Testis (tissue), 3 donors: ENCODE results near the gene AAR2. TPM values are rescaled to one million over a fixed set of nuclear protein-coding genes. Genes with fewer than 3 reads are reported as not detected.

Source experiments
- DNase-seq: peaks from one replicate; pipeline ENCODE4 v3.0.0-alpha.2; 2019
- H3K27ac ChIP-seq, 2 donors: fragments of 200-600 bp; sonication (generic); one replicate each; pipeline ENCODE4 v1.5.1; 2019
- H3K27me3 ChIP-seq: fragments of 200-600 bp; sonication (generic); one replicate; pipeline ENCODE4 v1.5.1; 2019
- H3K36me3 ChIP-seq: fragments of 200-600 bp; sonication (generic); one replicate; pipeline ENCODE4 v1.5.1; 2017; ENCODE audit warnings: low read depth; ENCODE audit errors: missing control alignments
- H3K4me1 ChIP-seq: fragments of 200-600 bp; sonication (generic); one replicate; pipeline ENCODE4 v1.5.1; 2019
- H3K4me3 ChIP-seq, 2 donors: fragments of 200-600 bp; sonication (generic); one replicate each; pipeline ENCODE4 v1.5.1; 2017 to 2019
- H3K9me3 ChIP-seq: fragments of 200-600 bp; sonication (generic); one replicate; pipeline ENCODE4 v1.5.1; 2017
- POLR2A ChIP-seq: fragments of 450-650 bp; IDR thresholded peaks from one replicate; pipeline ENCODE4 v1.6.1; 2017; ENCODE audit warnings: antibody characterized with exemption, mild to moderate bottlenecking, moderate library complexity
- WGBS, 2 donors: methylation state at CpG; one replicate each; pipeline ENCODE4 v1.1.5; 2018; 5-methylcytosine and 5-hydroxymethylcytosine counted together
- intact Hi-C: fragments of 100-400 bp; cut with DNase I; formaldehyde crosslinking; loops from one replicate; pipeline ENCODE4 v1.15.1; 2023; ENCODE audit warnings: low total_unique reads
- polyA plus RNA-seq: library from polyadenylated mRNA; stranded (reverse); fragments of 350-450 nt; fragmentation: Illumina TruSeq; extraction: RNeasy Lipid Tissue Mini Kit (QIAGEN cat#74804); gene quantifications from one replicate; pipeline ENCODE4 v1.2.3, GENCODE V29; 2014; ENCODE audit warnings: low read depth, low replicate concordance; ENCODE audit not compliant: insufficient read depth
- total RNA-seq, 2 donors: library from RNA; depleted of rRNA; stranded (reverse); fragments of >200 nt; gene quantifications; one replicate each; pipeline ENCODE4 v1.2.3, GENCODE V29; 2016
- TF ChIP-seq, protein P1 (sequence below), 3 experiments: fragments of 450-650 bp in 2 of 3; fragments of 200-600 bp in 1 of 3; sonication (generic) in 1 of 3; IDR thresholded peaks; one replicate each; pipeline ENCODE4 v1.5.1; 2016 to 2019; ENCODE audit warnings: antibody characterized with exemption in 3 of 3, mild to moderate bottlenecking in 2 of 3, moderate library complexity in 1 of 3

The AAR2 gene
- total and polyA plus RNA-seq, 3 donors from 2014 or later = 38.7 to 47.0 (median 38.7) TPM

DNA sequence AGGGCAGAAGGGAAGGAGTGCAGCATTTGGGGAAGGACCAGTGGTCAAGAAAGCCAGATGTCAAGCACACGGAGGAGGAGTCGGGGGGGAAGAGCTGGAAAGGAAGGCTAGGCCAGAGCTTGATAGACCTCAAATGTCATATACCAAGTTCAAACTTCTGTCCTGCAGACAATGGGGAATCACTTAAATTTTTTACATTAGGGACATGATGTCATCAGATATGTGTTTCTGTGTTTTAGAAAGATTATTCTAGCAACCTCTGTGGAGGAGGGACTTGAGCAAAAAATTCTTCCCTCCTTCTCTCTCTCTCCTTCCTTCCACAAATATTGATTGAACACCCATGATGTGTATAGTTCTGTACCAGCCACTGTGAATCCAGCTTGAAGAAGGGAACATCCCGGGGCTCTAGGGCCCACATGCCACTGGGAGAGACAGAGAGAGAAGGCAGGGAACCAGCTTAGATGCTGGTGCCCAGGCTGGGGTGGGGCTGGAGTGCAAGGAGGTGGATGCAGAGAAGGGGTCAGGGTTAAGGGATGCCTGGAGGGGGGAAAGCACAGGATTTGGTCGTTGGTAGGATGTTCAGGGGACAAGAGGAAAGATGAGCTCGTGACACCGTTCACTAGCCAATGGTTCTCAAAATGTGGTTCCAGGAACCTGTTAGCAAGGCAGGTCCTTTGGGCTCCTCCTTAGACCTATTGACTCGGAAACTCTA is 19.8 kb upstream of the AAR2 start:
- no peaks in the 10 kb centered on the region for H3K4me1 ChIP-seq
- no peak overlapping the region for H3K27ac ChIP-seq
- H3K9me3 ChIP-seq = no peaks in the 10 kb centered on the region
- no peaks in the 10 kb centered on the region for H3K36me3 ChIP-seq
- no peak for DNase-seq
- H3K4me3 ChIP-seq = no peak overlapping the region
- intact Hi-C loops = no loop called here
- 76 to 86% methylated on average over 7 of the region's 7 CpGs for WGBS, 2 donors
- no peaks in the 10 kb centered on the region for H3K27me3 ChIP-seq
- TF ChIP-seq, protein P1, sequence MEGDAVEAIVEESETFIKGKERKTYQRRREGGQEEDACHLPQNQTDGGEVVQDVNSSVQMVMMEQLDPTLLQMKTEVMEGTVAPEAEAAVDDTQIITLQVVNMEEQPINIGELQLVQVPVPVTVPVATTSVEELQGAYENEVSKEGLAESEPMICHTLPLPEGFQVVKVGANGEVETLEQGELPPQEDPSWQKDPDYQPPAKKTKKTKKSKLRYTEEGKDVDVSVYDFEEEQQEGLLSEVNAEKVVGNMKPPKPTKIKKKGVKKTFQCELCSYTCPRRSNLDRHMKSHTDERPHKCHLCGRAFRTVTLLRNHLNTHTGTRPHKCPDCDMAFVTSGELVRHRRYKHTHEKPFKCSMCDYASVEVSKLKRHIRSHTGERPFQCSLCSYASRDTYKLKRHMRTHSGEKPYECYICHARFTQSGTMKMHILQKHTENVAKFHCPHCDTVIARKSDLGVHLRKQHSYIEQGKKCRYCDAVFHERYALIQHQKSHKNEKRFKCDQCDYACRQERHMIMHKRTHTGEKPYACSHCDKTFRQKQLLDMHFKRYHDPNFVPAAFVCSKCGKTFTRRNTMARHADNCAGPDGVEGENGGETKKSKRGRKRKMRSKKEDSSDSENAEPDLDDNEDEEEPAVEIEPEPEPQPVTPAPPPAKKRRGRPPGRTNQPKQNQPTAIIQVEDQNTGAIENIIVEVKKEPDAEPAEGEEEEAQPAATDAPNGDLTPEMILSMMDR (IDR thresholded peaks at IDR 0.05) = no peak
- no peak for TF ChIP-seq POLR2A

DNA sequence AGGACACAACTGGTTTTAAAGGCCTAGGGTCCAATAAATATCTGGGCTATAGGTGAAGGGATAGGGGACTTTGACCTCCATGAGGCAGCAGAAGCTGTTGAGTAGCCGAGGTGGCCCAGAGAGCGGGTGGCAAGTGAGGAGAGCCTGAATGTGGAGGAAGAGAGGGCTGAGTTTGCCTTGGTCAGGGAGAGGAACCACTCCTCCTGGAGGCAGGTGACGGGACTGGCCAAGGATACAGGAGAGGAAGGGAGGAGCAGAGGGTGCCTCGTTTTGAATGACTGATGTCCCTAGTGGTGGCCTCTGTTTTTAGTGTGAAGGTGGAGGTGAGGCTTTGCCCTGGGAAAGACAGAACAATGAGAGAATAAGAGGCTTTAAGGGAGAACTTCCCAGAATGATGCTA is 19.1 kb upstream of the AAR2 start:
- Histone ChIP-seq H3K4me1 (no peaks in the 10 kb centered on the region), H3K27me3 (no peaks in the 10 kb centered on the region), H3K27ac (no peak overlapping the region), H3K9me3 (no peaks in the 10 kb centered on the region), H3K4me3 (no peak overlapping the region), H3K36me3 (no peaks in the 10 kb centered on the region)
- no peak for TF ChIP-seq POLR2A
- TF ChIP-seq, protein P1 (IDR thresholded peaks at IDR 0.05) = no peak
- 77 to 79% methylated on average over 4 of the region's 4 CpGs for WGBS, 2 donors
- intact Hi-C loops = no loop called here
- DNase-seq = no peak

DNA sequence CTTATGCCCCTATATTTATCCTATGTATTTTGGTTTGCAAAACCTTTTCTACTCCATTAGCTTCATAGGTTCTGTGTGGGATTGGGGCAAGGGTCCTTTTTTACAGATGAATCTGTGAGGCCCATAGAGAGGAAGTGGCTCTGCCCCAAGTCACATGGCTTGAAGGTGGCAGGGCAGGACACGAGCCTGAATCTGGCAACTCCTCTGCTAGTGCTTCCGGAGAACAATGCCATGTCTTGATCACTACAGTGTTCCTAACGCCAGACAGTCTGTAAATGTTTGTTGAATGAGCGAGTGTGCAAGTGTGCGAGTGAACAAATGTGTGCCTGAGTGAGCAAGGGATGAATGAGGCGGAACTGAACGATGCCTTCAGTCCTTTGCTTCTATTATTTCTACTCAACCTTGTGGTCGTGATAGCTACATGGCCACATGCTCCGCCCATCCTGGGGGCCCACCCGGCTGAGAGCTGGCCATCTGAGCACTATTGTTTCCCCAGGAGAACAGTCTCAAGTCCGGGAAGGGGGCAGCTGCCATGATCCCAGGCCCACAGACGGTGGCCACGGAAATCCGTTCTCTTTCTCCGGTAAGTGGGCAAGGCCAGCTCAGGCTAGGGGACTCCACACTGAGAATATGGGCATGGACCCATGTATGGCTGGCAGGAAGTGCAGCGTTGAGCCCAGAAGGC is 17.8 kb upstream of the AAR2 start:
- H3K4me1 ChIP-seq = no peaks in the 10 kb centered on the region
- H3K9me3 ChIP-seq = no peaks in the 10 kb centered on the region
- H3K4me3 ChIP-seq = no peak overlapping the region
- 77 to 81% methylated on average over 15 to 16 of the region's 16 CpGs for WGBS, 2 donors
- TF ChIP-seq, protein P1 (IDR thresholded peaks at IDR 0.05) = no peak
- no peak for TF ChIP-seq POLR2A
- H3K36me3 ChIP-seq = no peaks in the 10 kb centered on the region
- no peaks in the 10 kb centered on the region for H3K27me3 ChIP-seq
- DNase-seq = no peak
- no peak overlapping the region for H3K27ac ChIP-seq
- intact Hi-C loops = no loop called here

DNA sequence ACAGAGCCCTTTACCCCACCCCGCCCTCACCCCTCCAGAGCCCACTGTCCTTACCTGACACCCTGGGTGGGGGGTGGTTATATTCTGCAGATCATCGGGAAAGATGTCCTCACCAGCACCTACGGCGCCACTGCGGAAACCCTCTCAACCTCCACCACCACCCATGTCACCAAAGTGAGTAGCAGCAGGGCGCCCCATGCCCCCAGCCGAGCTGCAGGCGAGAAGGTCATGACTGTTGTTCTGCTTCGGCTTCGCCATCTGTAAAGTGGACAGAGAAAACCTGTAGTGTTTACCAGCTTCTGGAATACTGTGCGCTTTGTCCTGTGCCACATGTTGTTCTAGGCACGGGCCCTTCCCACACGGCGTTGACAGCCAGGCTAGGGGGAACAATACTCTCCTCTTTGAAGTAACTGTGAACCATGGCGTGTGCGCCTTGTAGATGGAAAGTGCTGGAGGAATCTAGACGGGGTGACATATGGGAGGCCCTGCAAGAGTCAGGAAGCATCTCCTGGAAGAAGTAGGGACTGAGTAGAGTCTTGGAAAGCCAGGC is 16.5 kb upstream of the AAR2 start:
- 93 to 95% methylated on average over 16 to 17 of the region's 17 CpGs for WGBS, 2 donors
- Histone ChIP-seq H3K36me3 (no peaks in the 10 kb centered on the region), H3K9me3 (no peaks in the 10 kb centered on the region), H3K27me3 (no peaks in the 10 kb centered on the region), H3K4me3 (no peak overlapping the region), H3K27ac (no peak overlapping the region), H3K4me1 (no peaks in the 10 kb centered on the region)
- TF ChIP-seq POLR2A = no peak
- TF ChIP-seq, protein P1 (IDR thresholded peaks at IDR 0.05) = no peak
- DNase-seq = no peak
- intact Hi-C loops = no loop called here
